GM12874 (cell line): ENCODE results near the gene PIK3R2.
A peak's percentile ranks its signal among the peaks of the same experiment; 100 is the strongest.

ENCODE experiments used
- CTCF ChIP-seq: IDR thresholded peaks from 2 replicates; pipeline ENCODE4 v1.5.1; 2011; ENCODE audit warnings: low read depth, mild to moderate bottlenecking, control low read depth, low read length, moderate library complexity; ENCODE audit not compliant: insufficient read depth

The PIK3R2 gene

GRCh38 chr19:18156841-18157464 lies 4.0 kb downstream of the PIK3R2 start:
- TF ChIP-seq CTCF, result no peak

GRCh38 chr19:18157465-18158063 lies 4.6 kb downstream of the PIK3R2 start:
- no peak for TF ChIP-seq CTCF

DNA sequence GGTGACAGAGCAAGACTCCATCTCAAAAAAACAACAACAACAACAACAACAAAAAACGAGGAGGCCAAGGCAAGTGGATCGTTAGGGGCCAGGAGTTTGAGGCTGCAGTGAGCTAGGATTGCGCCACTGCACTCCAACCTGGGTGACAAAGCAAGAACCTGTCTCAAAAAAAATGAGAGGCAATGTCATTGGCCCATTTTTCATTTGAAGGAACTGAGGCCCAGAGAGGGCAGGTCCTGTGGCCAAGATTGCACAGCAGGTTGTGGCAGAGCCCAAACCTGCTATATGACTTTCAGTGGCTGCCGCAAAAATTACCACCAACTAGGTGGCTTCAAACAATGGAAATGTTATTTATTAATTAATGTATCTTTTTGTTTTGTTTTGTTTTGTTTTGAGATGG lies 5.5 kb downstream of the PIK3R2 start:
- no peak for TF ChIP-seq CTCF

- TF ChIP-seq CTCF, result no peak
These were observed 6.8 kb downstream of the PIK3R2 start for GRCh38 chr19:18159810-18160209.

DNA sequence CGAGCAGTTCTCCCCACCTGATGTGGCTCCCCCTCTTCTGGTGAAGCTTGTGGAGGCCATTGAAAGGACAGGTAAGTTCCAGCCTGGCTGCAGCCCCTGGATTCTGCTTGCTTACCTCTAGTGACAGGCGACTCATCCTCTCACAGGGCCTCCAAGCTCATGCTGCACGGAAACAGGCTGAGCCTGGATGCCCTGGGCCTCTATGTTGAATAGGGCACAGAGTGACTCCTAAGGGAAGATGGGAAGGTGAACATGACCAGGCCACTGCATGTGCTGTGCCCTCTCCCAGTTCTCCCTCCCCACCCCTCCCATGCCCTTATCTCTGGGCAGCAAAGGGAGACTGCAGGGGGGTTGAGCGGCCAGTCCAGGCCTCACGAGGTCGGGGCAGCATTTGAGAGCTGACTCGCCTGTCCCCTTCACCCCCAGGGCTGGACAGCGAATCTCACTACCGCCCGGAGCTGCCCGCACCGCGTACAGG lies 7.6 kb downstream of the PIK3R2 start:
- no peak for TF ChIP-seq CTCF

GRCh38 chr19:18160971-18161635 lies 8.1 kb downstream of the PIK3R2 start:
- TF ChIP-seq CTCF, result peak; percentile 69

- no peak for TF ChIP-seq CTCF
These were observed 8.7 kb downstream of the PIK3R2 start for GRCh38 chr19:18161636-18162002.
